GM18867 (cell line): ENCODE measurements around the gene SLC25A24.
"Not testable (repeated sequence)": the region's sequence is repeated elsewhere in the genome, so short reads cannot be mapped to it uniquely, and the experiment has no call there.

ENCODE experiments used
- ATAC-seq: cut with Tn5 transposase; IDR thresholded peaks from one replicate; pipeline ENCODE4 v1.9.1; 2021; ENCODE audit warnings: mild to moderate bottlenecking, moderate library complexity; ENCODE audit not compliant: unreplicated experiment

The SLC25A24 gene

GRCh38 chr1:108199781-108200686 is at the start of gene SLC25A24:
Gene SLC25A24 (minus strand): TSS chr1:108200343. CDS start chr1:108200138, 205 bp downstream.
- ATAC-seq: peak; percentile 93

DNA sequence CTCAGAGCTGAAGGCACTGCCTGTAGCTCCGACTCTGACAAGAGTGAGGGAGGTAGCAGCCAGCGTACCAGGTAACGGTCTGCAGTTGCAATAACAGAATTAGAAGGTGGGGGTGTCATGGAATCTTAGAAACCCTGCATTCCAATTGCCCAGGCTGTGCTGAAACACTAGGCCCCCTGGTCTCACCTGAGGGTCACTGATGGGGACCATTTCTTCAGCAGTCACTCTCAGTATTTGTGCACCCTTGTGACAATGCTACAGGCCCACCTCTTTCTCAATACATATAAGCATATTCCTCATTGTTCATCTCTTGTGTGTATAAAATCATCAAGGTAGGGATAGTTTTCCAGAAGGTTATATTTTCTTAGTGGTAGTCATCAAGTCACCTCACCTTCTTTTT is 43.8 kb upstream of the SLC25A24 start, which contains the start of gene NBPF4:
TSS of gene NBPF4 (minus strand) at position 101 of the 400 bp plus-strand sequence. CDS start 315 bp downstream, outside the sequence.
- ATAC-seq: not testable (repeated sequence)

DNA sequence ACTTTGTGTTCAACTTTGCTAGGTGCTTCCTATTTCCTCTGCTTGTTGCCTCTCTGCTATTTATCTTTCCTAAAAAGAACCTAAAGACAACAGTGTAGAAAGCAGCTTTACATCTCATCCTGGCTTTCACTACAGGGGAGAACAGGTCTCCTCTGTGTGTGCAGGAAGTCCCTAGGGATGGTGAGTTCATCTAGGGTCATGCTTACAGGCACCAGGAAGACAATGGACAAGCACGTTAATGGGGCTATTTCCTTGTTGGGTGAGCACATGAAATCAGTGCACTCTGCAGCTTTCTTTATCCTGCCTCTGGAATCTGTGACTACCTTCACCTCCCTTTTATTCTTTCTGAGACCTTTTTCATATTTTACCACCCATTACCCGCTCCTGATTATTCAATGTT is 39.3 kb upstream of the SLC25A24 start:
- not testable (repeated sequence) for ATAC-seq

DNA sequence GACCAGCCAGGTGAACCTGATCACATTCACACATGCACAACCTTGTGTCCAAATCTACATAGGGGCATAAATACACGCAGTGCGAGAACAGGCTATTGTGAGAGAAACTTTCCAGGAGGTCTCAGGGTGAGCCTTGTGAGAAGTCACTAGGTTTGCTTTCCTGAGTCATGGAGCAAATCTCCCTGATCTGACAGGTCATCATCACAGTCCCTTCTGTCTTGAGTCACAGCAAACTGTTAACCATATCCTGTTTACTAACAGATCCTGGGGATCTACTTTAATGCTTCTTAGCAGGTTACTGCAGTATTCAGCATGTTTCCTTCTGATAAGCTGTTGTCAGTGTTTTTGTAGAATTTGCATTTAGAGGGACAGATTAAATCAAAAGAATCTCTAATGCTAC is 35.2 kb upstream of the SLC25A24 start:
- ATAC-seq: not testable (repeated sequence)

DNA sequence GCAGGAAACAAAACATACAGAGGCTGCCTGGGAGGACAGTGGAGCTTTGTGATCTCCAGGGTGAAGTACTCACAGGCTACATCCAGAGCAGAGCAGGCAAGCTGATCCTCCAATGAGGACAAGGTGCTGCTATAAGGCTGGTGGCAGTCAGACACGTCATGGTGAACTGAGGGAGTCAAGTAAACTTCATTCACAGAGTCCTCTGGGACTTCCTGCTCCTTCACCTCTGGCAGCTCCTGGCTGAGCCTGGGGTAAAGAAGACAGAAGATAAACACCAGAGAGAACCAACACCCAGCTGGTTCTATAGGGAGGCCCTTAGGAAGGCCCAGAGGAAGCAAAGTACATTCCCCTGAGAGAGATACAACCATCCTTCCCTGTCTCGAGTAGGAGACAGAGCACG is 32.0 kb upstream of the SLC25A24 start:
- not testable (repeated sequence) for ATAC-seq

GRCh38 chr1:108229976-108230375 is 29.8 kb upstream of the SLC25A24 start:
- not testable (repeated sequence) for ATAC-seq

GRCh38 chr1:108227772-108228171 is 27.6 kb upstream of the SLC25A24 start:
- ATAC-seq: not testable (repeated sequence)

- not testable (repeated sequence) for ATAC-seq
Observed at GRCh38 chr1:108226855-108227254, 26.7 kb upstream of the SLC25A24 start.

DNA sequence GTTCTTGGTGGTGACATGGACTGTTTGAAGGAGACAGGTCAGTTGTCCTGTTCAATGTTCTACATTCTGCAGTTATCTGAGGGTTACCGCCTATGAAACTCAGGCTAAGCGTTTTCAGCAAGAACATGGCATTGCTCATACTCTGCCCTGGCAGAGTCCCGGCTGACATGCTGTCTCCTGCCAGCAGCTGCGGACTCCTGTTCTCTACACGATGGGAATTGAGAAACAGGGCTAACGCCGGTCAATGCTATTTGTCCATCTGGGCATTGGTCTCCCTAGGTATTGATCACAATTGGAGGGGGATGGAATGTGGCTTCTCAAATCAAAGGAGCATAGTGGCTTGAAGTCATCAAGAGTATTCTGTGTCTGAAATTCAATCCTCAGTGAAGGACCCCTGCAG is 23.1 kb upstream of the SLC25A24 start:
- ATAC-seq: not testable (repeated sequence)

GRCh38 chr1:108217515-108218174 is 17.5 kb upstream of the SLC25A24 start:
- not testable (repeated sequence) for ATAC-seq

- ATAC-seq: not testable (repeated sequence)
Observed at GRCh38 chr1:108217007-108217406, 16.9 kb upstream of the SLC25A24 start.

DNA sequence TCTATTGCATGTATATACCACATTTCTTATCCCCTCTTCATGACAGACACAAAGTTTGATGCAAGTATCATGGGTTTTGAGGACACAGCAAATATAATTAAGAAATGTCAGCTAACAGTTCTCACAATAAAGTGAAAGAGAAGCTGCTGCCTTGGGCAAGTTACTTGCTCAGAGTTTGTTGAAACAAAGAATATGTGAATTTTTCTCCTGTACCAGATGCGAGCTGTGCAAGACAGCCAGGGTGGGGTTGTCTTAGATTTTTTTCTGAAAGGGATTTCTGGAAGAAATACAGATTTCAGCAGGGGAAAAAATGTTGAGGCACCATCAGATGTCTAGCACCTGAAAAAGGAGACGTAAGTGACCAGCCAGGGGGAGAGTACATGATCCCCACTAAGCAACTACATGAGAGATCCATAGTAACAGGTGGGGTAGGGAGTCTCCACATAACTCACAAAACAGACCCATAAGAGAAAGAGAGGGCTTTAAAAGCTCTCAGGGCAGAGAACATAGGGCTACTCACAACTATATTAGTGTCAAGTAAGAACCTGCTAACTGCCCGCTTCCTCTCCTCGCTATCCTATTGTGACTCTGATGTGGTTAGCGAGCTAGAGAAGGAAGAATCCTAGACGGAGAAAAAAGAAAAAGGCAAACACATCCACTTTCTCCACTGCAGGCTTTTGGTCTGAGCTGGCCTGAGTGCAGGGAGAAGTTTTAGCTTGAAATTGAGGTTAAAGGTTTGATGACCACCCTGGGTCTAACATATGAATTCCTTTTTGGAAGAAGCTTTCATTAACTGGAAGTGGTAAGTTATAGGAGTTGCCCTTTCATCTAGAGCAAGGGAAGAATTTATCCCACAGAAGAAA is 16.1 kb upstream of the SLC25A24 start:
- ATAC-seq: not testable (repeated sequence)

DNA sequence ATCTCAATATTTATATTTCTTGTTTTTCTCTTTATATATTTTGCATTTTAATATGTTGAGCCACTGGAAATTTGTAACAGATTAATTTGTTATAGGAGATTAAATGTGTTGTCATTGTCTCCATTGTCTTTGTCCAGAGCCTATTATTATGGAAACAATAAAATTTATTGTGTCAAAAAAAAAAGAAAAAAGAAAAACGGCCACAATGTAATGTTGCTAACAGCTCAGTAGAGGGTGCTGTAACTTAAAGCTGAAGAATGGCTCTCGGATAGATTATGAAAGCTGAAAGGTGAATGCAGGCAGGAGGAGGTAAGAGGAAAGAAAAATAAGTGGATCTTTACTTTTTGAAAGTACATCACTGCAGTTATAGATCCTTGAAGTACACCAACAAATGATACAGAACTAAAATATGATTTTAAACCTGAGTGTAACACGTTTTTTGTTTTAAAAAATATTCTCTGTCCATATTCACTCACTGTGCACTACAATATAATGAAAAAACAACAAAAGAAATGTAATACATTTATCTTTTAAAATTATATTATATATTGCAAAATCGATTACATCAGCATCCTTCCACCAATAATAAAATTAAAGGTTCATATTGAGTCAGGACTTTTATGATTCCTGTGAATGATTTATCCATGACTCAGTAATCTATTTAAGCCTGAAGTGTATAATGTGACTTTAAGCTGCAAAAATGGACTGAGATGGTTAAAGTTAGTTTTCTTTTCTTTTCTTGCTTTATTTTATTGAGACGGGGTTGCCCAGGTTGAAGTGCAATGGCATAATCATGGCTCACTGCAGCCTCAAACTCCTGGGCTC is 14.7 kb upstream of the SLC25A24 start:
- peak; percentile 80 for ATAC-seq

DNA sequence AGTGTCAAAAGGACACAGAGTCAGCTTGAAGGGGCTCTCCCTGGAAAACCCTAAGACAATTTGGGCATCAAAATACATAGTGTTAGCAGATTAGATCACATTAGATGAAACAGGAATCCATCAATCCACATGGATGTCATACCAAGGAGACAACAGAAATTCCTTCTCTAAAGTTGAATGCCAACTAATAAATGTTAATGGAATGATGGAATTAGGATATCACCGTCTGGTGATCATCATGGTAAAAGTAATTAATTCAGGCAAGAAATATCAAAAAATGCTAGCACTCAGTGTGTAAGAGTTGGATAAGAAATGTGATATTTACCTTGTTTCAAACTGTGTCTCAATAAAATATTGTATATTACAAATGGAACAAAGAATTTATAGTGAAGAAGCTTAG is 10.9 kb upstream of the SLC25A24 start:
- no peak for ATAC-seq

GRCh38 chr1:108209456-108210108 is 9.4 kb upstream of the SLC25A24 start:
- ATAC-seq: no peak

DNA sequence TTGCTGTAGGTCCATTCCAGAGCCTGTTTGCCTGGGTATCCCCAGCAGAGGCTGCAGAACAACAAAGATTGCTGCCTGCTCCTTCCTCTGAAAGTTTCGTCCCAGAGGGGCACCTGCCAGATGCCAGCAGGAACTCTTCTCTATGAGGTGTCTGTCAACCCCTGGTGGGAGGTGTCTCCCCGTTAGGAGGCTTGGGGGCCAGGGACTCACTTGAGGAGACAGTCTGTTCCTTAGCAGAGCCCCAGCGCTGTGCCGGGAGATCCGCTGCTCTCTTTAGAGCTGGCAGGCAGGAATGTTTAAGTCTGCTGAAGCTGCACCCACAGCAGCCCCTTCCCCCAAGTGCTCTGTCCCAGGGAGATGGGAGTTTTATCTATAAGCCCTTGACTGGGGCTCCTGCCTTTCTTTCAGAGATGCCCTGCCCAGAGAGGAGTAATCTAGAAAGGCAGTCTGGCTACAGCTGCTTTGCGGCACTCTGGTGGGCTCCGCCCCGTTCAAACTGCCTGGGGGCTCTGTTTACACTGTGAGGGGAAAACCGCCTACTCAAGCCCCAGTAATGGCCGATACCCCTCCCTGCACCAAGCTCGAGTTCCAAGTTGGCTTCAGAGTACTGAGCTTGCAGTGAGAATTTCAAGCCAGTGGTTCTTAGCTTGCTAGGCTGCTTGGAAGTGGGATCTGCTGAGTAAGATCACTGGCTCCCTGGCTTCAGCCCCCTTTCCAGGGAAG is 8.7 kb upstream of the SLC25A24 start:
- ATAC-seq: no peak

DNA sequence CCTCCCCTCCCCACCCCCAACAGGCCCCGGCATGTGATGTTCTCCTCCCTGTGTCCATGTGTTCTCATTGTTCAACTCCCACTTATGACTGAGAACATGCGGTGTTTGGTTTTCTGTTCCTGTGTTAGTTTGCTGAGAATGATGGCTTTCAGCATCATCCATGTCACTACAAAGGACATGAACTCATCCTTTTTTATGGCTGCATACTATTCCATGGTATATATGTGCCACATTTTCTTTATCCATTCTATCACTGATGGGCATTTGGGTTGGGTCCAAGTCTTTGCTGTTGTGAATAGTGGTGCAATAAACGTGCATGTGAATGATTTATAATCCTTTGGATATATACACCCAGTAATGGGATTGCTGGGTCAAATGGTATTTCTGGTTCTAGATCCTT is 3.4 kb upstream of the SLC25A24 start:
- ATAC-seq: not testable (repeated sequence)

DNA sequence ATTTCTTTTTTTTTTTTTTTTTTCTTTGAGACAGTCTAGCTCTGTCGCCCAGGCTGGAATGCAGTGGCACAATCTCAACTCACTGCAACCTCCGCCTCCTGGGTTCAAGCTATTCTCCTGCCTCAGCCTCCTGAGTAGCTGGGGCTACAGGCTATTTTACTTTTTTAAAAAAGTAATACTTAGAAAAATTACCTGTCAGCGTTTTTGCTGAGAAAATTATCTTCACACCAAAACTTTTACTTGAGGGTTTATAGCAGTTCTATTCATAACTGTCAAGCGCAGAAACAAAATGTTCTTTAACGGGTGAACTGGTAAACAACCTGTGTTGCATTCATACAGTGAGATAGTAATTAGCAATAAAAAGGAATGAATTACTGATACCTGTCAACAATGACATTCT is 1.5 kb upstream of the SLC25A24 start:
- ATAC-seq: no peak

DNA sequence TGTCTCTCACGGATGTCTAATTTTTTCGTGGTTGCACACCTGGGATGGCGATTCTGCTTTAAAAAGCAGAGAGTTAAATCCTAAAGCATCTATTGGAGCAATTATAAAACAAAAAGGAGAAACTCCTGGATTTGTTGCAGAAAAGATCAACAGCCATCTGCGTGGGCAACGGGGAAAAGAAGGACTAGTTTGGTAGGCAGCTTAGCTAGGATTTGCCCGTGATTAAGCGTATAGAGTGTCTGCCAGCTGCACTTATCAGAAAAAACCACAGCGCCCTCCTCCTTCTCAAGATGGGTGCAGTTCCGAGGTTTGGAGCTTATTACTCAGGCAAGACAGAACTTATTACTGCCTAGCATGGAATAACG is 526 bp upstream of the SLC25A24 start:
- ATAC-seq: peak; percentile 39
